Mucosa of descending colon (tissue), 3 donors: ENCODE data around the gene LASP1NB.

Source experiments
- ATAC-seq: fragments of 200-7000 bp; cut with Tn5 transposase; one replicate; pipeline ENCODE4 v1.9.1; 2020; ENCODE audit warnings: mild to moderate bottlenecking, moderate library complexity
- DNase-seq, 3 donors: peaks; one replicate each; pipeline ENCODE4 v3.0.0-alpha.2; 2020
- H3K36me3 ChIP-seq: fragments of 200-600 bp; one replicate; pipeline ENCODE4 v1.8.0; 2021; ENCODE audit warnings: low read depth, mild to moderate bottlenecking
- H3K4me1 ChIP-seq: fragments of 200-600 bp; one replicate; pipeline ENCODE4 v1.8.0; 2021; ENCODE audit warnings: low read depth, mild to moderate bottlenecking
- H3K4me3 ChIP-seq: fragments of 200-600 bp; one replicate; pipeline ENCODE4 v1.8.0; 2021; ENCODE audit warnings: mild to moderate bottlenecking
- H3K9me3 ChIP-seq: fragments of 200-600 bp; one replicate; pipeline ENCODE4 v1.8.0; 2021; ENCODE audit warnings: mild to moderate bottlenecking
- intact Hi-C, 2 donors: fragments of 100-400 bp; cut with DNase I in 1 of 2; cut with micrococcal nuclease in 1 of 2; formaldehyde crosslinking; loops; one replicate each; pipeline versions ENCODE4 v1.11.0 to v1.11.1; 2022; cut with DNase I, micrococcal nuclease
- TF ChIP-seq, protein P1 (sequence below): fragments of 200-600 bp; IDR thresholded peaks from one replicate; pipeline ENCODE4 v1.8.0; 2022; ENCODE audit warnings: antibody characterized with exemption, mild to moderate bottlenecking
- donor health status: DM: no; HTN: no; CAD: no; lungs with moderate emphysema.
- donor health status: DM: no; HTN: no; CAD: no.
- donor health status: DM: no; HTN: yes; CAD: no.

LASP1NB gene

GRCh38 chr17:38925263-38925995, at the start of gene LASP1NB:
Gene LASP1NB (plus strand): TSS chr17:38925614.
- peaks cover 5% of the 10 kb centered on the region for H3K4me1 ChIP-seq
- DNase-seq, result no peak
- TF ChIP-seq, protein P1, sequence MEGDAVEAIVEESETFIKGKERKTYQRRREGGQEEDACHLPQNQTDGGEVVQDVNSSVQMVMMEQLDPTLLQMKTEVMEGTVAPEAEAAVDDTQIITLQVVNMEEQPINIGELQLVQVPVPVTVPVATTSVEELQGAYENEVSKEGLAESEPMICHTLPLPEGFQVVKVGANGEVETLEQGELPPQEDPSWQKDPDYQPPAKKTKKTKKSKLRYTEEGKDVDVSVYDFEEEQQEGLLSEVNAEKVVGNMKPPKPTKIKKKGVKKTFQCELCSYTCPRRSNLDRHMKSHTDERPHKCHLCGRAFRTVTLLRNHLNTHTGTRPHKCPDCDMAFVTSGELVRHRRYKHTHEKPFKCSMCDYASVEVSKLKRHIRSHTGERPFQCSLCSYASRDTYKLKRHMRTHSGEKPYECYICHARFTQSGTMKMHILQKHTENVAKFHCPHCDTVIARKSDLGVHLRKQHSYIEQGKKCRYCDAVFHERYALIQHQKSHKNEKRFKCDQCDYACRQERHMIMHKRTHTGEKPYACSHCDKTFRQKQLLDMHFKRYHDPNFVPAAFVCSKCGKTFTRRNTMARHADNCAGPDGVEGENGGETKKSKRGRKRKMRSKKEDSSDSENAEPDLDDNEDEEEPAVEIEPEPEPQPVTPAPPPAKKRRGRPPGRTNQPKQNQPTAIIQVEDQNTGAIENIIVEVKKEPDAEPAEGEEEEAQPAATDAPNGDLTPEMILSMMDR, result no peak
- H3K36me3 ChIP-seq, result no peaks in the 10 kb centered on the region
- no peaks in the 10 kb centered on the region for H3K9me3 ChIP-seq
- ATAC-seq, result peak; percentile 28
- intact Hi-C loops, result no loop called here
- H3K4me3 ChIP-seq, result no peak within 1 kb of the TSS

GRCh38 chr17:38877130-38877851, 48.1 kb upstream of the LASP1NB start:
- TF ChIP-seq, protein P1, result no peak
- H3K4me1 ChIP-seq, result peaks cover 82% of the 10 kb centered on the region
- DNase-seq (peak in 1 of 3 donors; percentile 73), ATAC-seq (peak; percentile 31)
- H3K36me3 ChIP-seq, result peaks cover 2% of the 10 kb centered on the region
- intact Hi-C loops, result no loop called here
- H3K4me3 ChIP-seq, result no peak overlapping the region
- no peaks in the 10 kb centered on the region for H3K9me3 ChIP-seq

DNA sequence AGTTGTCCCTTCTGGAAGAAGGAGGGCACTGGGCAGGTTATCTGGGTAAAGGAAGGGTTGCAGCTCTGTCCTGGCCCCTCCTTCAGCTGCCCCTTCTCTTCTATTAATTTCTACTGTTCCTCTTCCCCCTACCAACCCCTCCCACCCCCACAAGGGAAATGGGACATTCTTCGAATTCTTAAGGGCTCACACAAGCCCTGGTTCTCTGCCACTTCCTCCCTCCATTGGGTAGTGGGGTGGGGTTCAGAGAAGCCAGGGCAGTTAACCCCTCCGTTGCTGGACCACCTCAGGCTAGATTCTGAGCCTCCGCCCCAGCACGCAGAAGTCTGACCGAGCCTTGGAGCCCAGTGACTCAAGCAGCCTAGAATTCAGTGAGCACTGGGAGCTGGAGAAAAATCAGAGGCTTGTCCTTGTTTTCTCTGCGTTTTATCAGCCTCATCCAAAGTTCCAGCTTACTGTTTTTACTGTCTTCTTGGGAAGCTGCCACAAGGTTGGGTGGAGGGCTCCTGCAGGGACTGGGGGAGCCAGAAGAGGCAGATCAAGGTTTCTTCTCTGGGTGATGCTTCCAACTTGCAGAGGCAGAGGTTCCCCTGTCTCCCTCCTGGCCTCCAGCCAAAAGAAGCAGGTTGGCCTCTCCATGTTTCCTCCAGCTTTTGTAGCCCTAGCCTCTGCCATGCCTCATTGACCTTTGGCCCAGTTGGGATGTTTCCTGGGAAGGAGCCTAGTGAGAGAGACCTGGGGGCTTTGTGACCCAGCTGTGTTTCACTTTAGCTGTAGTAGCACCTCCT, 45.3 kb upstream of the LASP1NB start:
- peak; percentile 4 for ATAC-seq
- intact Hi-C loops, result no loop called here
- DNase-seq, result peak in 1 of 3 donors; percentile 48
- Histone ChIP-seq H3K4me3 (no peak overlapping the region), H3K4me1 (peaks cover 82% of the 10 kb centered on the region), H3K36me3 (peaks cover 2% of the 10 kb centered on the region), H3K9me3 (no peaks in the 10 kb centered on the region)
- TF ChIP-seq, protein P1, result no peak

- intact Hi-C loops, result no loop called here
- Histone ChIP-seq H3K9me3 (no peaks in the 10 kb centered on the region), H3K4me3 (no peak overlapping the region), H3K4me1 (peaks cover 86% of the 10 kb centered on the region), H3K36me3 (peaks cover 2% of the 10 kb centered on the region)
- TF ChIP-seq, protein P1, result no peak
- peak in 2 of 3 donors; percentile 48 to 73 for DNase-seq
- ATAC-seq, result peak; percentile 11
Measured at GRCh38 chr17:38881600-38882191, 43.7 kb upstream of the LASP1NB start.

DNA sequence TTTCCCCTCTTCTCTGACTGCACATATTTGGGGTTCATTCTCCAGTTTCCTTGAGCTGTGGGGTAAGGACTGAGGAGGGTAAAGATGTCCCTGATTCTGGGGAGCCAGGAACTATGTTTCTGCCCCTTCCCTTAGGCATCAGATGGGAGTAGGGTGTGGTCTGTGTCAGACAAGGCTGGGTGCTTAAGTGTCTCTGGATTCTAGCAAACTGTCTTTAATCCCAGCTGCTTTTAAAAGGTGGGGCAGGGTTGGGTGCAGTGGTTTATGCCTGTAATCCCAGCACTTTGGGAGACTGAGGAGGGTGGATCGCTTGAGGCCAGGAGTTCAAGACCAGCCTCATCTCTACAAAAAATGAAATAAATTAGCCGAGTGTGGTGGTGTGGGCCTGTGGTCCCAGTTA, 42.5 kb upstream of the LASP1NB start:
- TF ChIP-seq, protein P1, result no peak
- Histone ChIP-seq H3K4me3 (no peak overlapping the region), H3K4me1 (peaks cover 79% of the 10 kb centered on the region), H3K36me3 (peaks cover 2% of the 10 kb centered on the region), H3K9me3 (no peaks in the 10 kb centered on the region)
- intact Hi-C loops, result no loop called here
- ATAC-seq, result no peak
- no peak for DNase-seq
